Loucy (cell line): ENCODE measurements around the gene KRTAP10-9.
"Not testable (repeated sequence)": the region's sequence is repeated elsewhere in the genome, so short reads cannot be mapped to it uniquely, and the experiment has no call there.

ENCODE experiments used
- CTCF ChIP-seq: fragments of 200-600 bp; sonication (generic); conservative IDR thresholded peaks from 2 replicates; pipeline ENCODE4 v1.5.1; 2014; ENCODE audit warnings: mild to moderate bottlenecking, antibody characterized with exemption, low read length
- EZH2phosphoT487 ChIP-seq: fragments of 200-600 bp; IDR thresholded peaks from 2 replicates; pipeline ENCODE4 v1.6.1; 2018; ENCODE audit warnings: antibody characterized with exemption, mild to moderate bottlenecking, moderate library complexity, borderline replicate concordance

- not testable (repeated sequence) for TF ChIP-seq CTCF, EZH2phosphoT487
Measured at GRCh38 chr21:44600118-44600978, 26.5 kb upstream of the KRTAP10-9 start, which contains the start of gene KRTAP10-7.
